ENCODE measurements around the gene TENM3.
"Not testable (repeated sequence)": the region's sequence is repeated elsewhere in the genome, so short reads cannot be mapped to it uniquely, and the experiment has no call there.

TENM3 gene

GRCh38 chr4:182344968-182345367, 101.8 kb downstream of the TENM3 start:
- no peak for DNase-seq

- DNase-seq, result no peak
Measured at GRCh38 chr4:182346250-182346649, 103.0 kb downstream of the TENM3 start.

DNA sequence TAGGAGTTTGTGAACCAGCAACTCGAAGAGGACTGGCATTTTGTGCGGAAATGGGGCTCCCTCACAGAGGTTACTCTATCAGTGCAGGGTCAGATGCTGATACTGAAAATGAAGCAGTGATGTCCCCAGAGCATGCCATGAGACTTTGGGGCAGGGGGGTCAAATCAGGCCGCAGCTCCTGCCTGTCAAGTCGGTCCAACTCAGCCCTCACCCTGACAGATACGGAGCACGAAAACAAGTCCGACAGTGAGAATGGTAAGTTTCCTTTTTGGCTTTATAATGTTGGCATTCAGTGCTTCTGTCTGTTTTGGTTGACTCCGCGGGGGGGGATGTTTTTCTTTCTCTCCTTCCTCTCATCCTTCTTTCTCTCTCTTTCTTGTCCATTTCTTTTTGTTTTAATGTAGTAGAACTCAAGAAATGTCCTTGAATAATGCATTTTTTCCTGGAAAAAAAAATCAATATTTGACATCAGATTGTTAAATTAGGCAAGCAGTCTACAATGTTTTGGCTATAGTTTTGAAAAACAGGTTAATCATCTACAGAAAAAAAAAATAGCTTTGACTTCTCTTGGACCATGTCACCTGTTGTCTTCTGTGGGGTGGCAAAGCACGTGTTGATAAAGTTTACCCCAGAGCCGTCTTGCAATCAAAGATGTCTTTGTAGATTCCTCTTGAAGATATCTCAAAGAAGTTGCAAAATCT, 103.6 kb downstream of the TENM3 start:
- no peak for DNase-seq

DNA sequence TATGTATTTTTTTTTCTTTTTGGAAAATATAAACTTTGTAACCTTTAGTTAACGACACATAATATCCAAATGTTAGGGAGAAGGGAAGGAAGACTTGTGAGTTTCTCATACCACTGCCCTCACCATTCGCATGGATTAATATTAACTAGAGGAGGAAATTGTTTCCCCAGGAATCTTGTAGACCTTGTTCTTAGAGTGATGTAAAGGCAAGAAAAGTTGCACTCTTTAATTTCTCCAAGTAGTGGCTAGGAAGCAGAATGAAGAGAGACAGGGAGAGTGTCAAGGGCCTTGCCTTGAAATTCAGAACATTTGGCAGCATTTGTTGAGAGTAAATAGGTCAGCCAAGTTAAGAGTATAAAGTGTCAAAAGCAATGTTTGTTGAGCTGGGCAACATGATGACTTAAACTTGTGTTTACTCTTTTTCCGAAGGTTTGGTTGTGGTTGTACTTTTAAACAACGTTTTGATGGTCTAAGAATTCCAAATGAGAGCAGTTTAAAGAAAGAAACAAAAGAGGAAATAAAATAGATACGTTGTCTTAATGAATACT, 105.7 kb downstream of the TENM3 start:
- no peak for DNase-seq

GRCh38 chr4:182350041-182350440, 106.8 kb downstream of the TENM3 start:
- DNase-seq, result no peak

- no peak for DNase-seq
Measured at GRCh38 chr4:182351485-182351884, 108.3 kb downstream of the TENM3 start.

DNA sequence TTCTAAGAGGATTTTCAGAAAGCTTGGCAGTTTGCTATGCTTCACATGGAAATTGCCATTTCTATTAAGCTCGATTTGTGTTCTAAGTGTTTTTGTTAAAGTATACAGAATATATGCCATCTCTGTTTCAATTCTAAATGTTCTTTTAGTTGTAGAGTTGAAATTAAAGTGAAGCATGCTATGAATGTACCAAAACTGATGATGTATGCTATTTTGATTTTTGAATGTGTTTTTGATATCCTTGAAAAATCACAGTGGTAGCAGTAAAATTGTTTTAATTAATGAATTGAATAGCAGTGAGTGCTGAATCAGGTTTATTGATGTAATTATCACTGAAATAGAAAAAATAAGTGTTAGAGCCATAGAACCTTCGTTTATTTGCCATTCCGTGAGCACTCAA, 110.9 kb downstream of the TENM3 start:
- no peak for DNase-seq

DNA sequence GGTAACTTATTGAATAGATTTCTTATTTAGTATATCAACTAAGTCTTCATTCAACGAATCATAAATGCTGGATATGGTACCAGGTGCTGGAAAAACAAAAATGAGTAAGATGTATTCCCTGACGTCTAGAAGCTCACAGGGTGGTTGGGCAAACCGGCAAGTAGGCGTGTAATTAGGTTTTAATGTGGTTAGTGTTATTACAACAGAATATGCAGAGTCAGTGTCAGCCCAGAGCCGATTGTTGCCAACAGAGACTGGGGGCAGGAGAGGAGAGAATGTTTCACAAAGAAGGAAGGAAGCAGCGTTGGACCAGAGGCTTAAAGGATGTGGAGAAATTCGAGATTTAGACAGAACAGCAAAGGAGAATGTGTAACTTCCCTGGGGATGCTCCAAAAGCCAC, 111.7 kb downstream of the TENM3 start:
- DNase-seq, result no peak

DNA sequence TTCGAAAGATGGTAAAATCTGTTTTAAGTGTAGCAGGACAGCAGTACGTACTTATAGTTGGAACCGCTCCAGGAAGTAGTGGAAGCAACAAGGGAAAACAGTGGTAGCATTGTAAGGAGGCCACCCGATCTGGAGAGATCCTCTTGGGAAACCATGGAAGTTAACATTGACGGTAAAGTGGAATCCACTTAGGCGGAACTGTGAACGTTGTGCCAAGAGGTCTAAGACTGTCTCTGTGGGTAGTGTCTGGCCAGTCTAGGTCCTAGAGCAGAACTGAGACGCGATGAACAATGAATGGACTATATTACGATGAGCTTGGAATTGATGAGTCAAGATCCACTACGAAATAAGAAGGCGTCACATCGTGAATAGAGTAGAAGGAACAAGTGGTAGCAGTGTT, 124.0 kb downstream of the TENM3 start:
- no peak for DNase-seq

DNA sequence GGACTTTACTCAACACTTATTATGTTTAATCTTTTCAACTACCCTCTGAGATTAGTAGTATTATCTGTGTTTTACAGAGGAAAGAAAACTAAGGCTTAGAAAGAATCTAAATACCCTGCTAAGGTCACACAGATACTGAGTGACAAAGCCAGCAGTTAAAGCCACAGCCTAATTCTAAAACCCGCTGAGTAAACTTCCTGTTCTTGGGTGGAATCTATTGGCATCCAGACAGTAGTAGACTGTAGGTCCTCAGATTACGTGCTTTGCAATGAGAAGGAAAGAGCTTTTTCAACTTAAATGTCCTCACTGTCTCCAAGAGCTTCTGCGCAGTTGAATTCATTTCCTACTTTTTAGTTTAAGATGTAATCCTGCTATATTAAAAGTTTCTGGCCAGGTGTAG, 126.0 kb downstream of the TENM3 start:
- no peak for DNase-seq

DNA sequence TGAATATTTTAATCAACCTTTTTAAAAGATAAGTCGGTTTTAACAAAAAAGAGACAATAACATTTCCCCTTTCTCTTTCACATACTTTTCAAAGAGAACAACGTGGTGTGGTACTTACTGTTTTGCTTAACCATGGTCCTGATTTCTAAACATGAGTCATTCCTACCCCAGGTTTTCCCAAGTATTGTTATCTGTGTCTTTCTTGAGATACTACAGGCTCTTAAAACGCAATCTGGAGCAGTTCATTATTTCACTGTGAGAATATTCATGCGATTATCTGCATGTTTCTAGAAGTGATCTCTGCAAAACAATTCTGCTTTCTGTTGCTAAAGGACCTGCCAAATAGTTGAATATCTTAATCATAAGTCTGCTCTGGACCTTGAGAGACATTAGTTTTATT, 127.3 kb downstream of the TENM3 start:
- no peak for DNase-seq

- no peak for DNase-seq
Measured at GRCh38 chr4:182380771-182381181, 137.6 kb downstream of the TENM3 start.

- no peak for DNase-seq
Measured at GRCh38 chr4:182382941-182383340, 139.7 kb downstream of the TENM3 start.

GRCh38 chr4:182384631-182385091, 141.5 kb downstream of the TENM3 start:
- DNase-seq, result no peak

DNA sequence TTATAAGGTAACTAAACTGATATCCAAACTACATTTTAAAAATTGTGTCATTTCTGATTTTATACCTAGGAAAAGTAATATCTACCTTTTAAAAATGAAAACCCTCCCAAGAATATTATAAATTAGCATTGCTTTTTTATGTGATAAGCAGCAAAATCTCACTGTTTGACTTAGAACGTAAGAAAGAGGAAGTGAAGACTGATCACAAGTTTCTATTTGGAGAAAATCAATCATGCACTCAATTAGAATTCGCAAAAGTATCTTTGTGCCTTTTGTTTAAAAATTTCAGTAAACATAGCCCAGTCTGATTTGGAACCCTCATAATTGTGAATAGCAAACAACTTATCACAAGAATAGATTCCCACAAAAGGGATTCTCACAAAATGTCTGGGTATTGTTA, 142.7 kb downstream of the TENM3 start:
- DNase-seq, result no peak

DNA sequence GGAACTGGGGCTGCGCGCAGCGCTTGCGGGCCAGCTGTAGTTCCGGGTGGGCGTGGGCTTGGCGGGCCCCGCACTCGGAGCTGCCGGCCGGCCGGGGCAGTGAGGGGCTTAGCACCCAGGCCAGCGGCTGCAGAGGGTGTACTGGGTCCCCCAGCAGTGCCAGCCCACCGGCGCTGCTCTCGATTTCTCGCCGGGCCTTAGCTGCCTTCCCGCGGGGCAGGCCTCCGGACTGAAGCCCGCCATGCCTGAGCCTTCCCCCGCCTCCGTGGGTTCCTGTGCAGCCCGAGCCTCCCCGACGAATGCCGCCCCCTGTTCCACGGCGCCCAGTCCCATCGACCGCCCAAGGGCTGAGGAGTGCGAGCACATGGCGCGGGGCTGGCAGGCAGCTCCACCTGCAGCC, 143.4 kb downstream of the TENM3 start:
- DNase-seq, result not testable (repeated sequence)

- no peak for DNase-seq
Measured at GRCh38 chr4:182391111-182391684, 148.0 kb downstream of the TENM3 start.

DNA sequence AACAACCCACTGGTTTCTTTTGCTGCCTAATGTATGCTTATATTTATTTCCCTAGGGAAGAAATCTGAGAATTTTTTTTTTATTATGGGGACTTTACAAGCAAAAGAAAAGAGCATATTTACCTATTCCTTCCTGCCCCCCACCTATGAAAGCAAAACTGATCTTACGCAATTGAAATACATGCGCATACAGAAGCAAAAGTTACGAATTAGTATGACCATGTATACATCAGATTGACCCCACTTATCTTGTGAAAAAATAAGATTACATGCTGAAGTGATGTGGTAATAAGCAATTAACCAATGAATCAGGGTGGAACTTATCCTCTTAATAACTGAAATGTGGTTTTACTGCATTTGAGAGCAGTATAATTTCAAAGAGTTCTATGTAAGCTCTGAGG, 151.0 kb downstream of the TENM3 start:
- DNase-seq, result no peak

- DNase-seq, result no peak
Measured at GRCh38 chr4:182400081-182400480, 156.9 kb downstream of the TENM3 start.

GRCh38 chr4:182400790-182401189, 157.6 kb downstream of the TENM3 start:
- no peak for DNase-seq

GRCh38 chr4:182404376-182404775, 161.2 kb downstream of the TENM3 start:
- no peak for DNase-seq

GRCh38 chr4:182405087-182405486, 161.9 kb downstream of the TENM3 start:
- no peak for DNase-seq

- no peak for DNase-seq
Measured at GRCh38 chr4:182409271-182409670, 166.1 kb downstream of the TENM3 start.

DNA sequence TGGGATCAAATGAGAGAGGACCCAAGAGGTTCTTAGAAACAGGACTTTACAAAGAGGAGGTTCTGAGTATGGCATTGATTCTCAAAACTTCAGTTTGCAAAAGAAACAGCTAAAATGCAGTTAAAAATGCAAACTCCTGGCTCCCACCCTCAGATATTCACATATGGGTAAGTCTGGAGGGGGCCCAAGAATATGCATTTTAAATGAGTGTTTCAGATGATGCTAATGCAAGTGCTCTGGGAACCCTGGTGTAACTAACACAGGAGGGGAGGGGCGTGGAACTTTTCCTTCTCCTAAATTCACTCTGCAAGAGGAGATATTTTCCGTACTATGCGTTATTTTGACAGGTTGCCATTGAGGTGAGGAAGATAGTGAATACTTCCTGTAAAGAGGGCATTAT, 168.2 kb downstream of the TENM3 start:
- DNase-seq, result no peak

GRCh38 chr4:182413550-182413949, 170.3 kb downstream of the TENM3 start:
- DNase-seq, result no peak

All from CD4-positive, alpha-beta T cell treated with Interleukin-4 for 1 hour (primary cell).